HUES6 (cell line): ENCODE data around the gene ARPC2.
"Not testable (repeated sequence)": the region's sequence is repeated elsewhere in the genome, so short reads cannot be mapped to it uniquely, and the experiment has no call there.

Experiments used
- H3K27ac ChIP-seq: 2 replicates; pipeline ENCODE4 v1.7.0; 2013; ENCODE audit warnings: low read depth, mild to moderate bottlenecking, low read length, inconsistent platforms
- H3K27me3 ChIP-seq: 2 replicates; pipeline ENCODE4 v1.6.1; 2013; ENCODE audit warnings: low read length; ENCODE audit not compliant: control insufficient read depth, insufficient read depth
- H3K36me3 ChIP-seq: 2 replicates; pipeline ENCODE4 v1.6.1; 2013; ENCODE audit warnings: low read length; ENCODE audit not compliant: control insufficient read depth, insufficient read depth
- H3K4me1 ChIP-seq: 2 replicates; pipeline ENCODE4 v1.6.1; 2013; ENCODE audit warnings: low read length; ENCODE audit not compliant: control insufficient read depth, insufficient read depth
- H3K4me3 ChIP-seq: 2 replicates; pipeline ENCODE4 v1.5.1; 2013; ENCODE audit warnings: low read depth, low read length
- H3K9ac ChIP-seq: one replicate; pipeline ENCODE4 v1.6.1; 2013; ENCODE audit warnings: mild to moderate bottlenecking, low read length
- H3K9me3 ChIP-seq: 2 replicates; pipeline ENCODE4 v1.6.1; 2013; ENCODE audit warnings: low read depth, low read length; ENCODE audit not compliant: control insufficient read depth, insufficient read depth

Gene ARPC2

DNA sequence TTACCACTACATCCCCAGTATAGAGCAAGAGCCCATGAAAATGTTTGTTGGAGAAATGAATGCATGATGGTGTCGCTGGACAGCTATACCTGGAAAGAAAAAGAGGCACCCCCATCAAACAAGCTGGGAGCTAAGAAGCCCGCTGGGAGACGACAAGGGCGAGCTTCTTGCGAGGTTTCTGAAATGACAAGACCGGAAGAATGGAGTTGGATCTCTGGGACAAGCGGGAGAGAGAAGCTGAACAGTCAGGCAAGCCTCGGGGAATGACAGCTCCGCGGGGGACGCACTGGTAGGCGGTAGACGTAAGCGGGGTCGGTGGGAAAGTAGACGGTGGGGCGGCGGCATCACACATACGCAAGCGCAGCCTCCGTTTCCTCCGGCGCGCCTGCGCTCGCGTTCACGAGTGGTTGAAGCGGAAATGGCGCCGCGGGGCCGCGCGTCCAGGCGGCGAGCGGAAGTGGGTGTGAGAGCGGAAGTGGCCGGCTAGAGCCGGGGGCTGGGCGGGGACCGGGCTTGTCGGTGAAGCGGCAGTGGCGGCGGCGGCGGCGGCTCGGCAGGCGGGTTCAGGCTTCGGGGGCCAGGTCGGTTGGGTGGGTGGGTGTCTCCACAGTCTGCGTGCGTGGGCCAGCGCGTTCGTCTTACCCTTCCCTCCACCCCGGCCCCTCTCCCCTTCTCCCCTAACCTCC is at the start of gene ARPC2:
Gene ARPC2, plus strand, starts transcription at position 516 of the 686 bp plus-strand sequence. CDS start 282 bp downstream, outside the sequence.
- Histone ChIP-seq H3K27ac (peak within 1 kb of the TSS; percentile 94), H3K36me3 (peaks cover 9% of the 10 kb centered on the region), H3K4me1 (peaks cover 21% of the 10 kb centered on the region)

DNA sequence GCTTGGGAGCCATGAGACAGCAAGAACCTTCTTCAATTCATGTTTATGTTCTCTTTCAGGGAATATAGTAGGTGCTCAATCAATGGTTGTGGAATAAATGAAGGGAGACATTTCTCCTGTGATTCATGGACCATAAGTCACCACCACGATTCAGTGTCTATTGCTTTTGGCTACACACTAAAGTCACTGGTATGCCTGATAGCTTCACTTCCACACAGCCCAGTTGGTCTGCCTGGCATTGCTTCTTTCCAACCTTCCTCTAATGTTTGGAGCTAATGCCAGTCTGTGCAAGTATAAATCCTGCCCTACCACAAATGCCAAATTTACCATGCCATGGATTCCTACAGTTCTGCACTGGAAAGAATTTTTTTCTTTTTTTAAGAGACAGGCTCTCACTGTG is 49.0 kb upstream of the ARPC2 start:
- Histone ChIP-seq H3K9me3 (no peaks in the 10 kb centered on the region), H3K36me3 (no peaks in the 10 kb centered on the region), H3K9ac (no peak overlapping the region), H3K4me1 (peaks cover 8% of the 10 kb centered on the region; the same call in 1 of the 2 replicates), H3K27ac (no peak overlapping the region), H3K4me3 (no peak overlapping the region), H3K27me3 (peaks cover 4% of the 10 kb centered on the region; the same call in 1 of the 2 replicates)

More for the DNA sequence above, at the start of gene ARPC2:
- no peaks in the 10 kb centered on the region for H3K27me3 ChIP-seq
- H3K4me3 ChIP-seq = peak within 1 kb of the TSS; percentile 76
- H3K9me3 ChIP-seq = no peaks in the 10 kb centered on the region
- H3K9ac ChIP-seq = peak within 1 kb of the TSS; percentile 91

- H3K9ac ChIP-seq = no peak overlapping the region
- H3K9me3 ChIP-seq = no peaks in the 10 kb centered on the region
- H3K27ac ChIP-seq = no peak overlapping the region
- H3K27me3 ChIP-seq = no peaks in the 10 kb centered on the region; the same call in 1 of the 2 replicates
- H3K4me3 ChIP-seq = no peak overlapping the region
- H3K4me1 ChIP-seq = peaks cover 8% of the 10 kb centered on the region; the same call in 1 of the 2 replicates
- no peaks in the 10 kb centered on the region for H3K36me3 ChIP-seq
Measured at GRCh38 chr2:218168635-218169462, 48.1 kb upstream of the ARPC2 start.

- Histone ChIP-seq H3K4me3 (no peak overlapping the region), H3K27ac (no peak overlapping the region), H3K27me3 (no peaks in the 10 kb centered on the region; the same call in 1 of the 2 replicates), H3K9ac (no peak overlapping the region), H3K4me1 (peaks cover 8% of the 10 kb centered on the region; the same call in 1 of the 2 replicates), H3K9me3 (no peaks in the 10 kb centered on the region), H3K36me3 (no peaks in the 10 kb centered on the region)
Measured at GRCh38 chr2:218169757-218170546, 47.0 kb upstream of the ARPC2 start.

DNA sequence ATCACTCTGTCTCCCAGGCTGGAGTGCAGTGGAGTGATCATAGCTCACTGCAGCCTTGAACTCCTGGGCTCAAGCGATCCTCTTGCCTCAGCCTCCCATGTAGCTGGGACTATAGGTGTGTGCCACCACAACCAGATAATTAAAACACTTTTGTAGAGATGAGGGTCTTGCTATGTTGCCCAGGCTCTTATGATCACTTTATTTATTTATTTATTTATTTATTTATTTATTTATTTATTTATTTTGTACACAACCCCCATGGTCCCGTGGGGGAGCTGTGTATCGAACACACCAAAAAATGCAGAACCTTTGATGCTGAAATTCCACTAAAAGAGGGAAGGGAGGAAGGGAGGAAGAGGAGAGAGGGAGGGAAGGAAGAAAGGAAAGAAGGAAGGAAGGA is 45.2 kb upstream of the ARPC2 start:
- H3K9ac ChIP-seq, H3K4me1 ChIP-seq, H3K9me3 ChIP-seq, H3K27me3 ChIP-seq, H3K36me3 ChIP-seq, H3K4me3 ChIP-seq, H3K27ac ChIP-seq: not testable (repeated sequence)

GRCh38 chr2:218172845-218173244 is 44.1 kb upstream of the ARPC2 start:
- H3K4me3 ChIP-seq = no peak overlapping the region
- no peaks in the 10 kb centered on the region for H3K27me3 ChIP-seq
- no peak overlapping the region for H3K9ac ChIP-seq
- no peaks in the 10 kb centered on the region for H3K9me3 ChIP-seq
- H3K36me3 ChIP-seq = no peaks in the 10 kb centered on the region
- no peak overlapping the region for H3K27ac ChIP-seq
- peaks cover 5% of the 10 kb centered on the region; the same call in 1 of the 2 replicates for H3K4me1 ChIP-seq

DNA sequence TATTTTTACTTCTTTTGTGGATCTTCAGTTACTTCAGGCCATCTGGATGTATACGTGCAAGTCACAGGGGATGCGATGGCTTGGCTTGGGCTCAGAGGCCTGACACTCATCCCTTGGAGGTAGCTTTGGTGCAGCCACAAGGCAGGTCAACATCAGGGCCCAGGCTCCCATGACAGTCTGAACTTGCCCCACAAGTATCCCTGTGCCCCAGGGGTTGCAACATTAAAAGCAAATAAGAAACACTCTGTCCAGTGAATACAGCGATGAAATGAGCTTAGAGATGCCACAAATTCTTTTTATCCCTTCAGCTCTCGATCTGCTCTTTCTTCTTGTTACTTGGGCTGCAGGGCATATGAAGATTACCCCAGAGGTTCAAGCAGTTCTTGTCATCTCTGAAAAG is 37.2 kb upstream of the ARPC2 start:
- no peak overlapping the region for H3K4me3 ChIP-seq
- H3K9ac ChIP-seq = no peak overlapping the region
- H3K9me3 ChIP-seq = no peaks in the 10 kb centered on the region
- no peaks in the 10 kb centered on the region for H3K36me3 ChIP-seq
- no peak overlapping the region for H3K27ac ChIP-seq
- no peaks in the 10 kb centered on the region for H3K4me1 ChIP-seq
- no peaks in the 10 kb centered on the region; the same call in 1 of the 2 replicates for H3K27me3 ChIP-seq

- Histone ChIP-seq H3K27me3 (no peaks in the 10 kb centered on the region; the same call in 1 of the 2 replicates), H3K9me3 (no peaks in the 10 kb centered on the region), H3K36me3 (no peaks in the 10 kb centered on the region), H3K27ac (no peak overlapping the region), H3K4me1 (no peaks in the 10 kb centered on the region), H3K9ac (no peak overlapping the region), H3K4me3 (no peak overlapping the region)
Measured at GRCh38 chr2:218180467-218181114, 36.4 kb upstream of the ARPC2 start.

- Histone ChIP-seq H3K4me1 (no peaks in the 10 kb centered on the region), H3K36me3 (no peaks in the 10 kb centered on the region), H3K27me3 (no peaks in the 10 kb centered on the region; the same call in 1 of the 2 replicates), H3K9ac (no peak overlapping the region), H3K9me3 (no peaks in the 10 kb centered on the region), H3K27ac (no peak overlapping the region), H3K4me3 (no peak overlapping the region)
Measured at GRCh38 chr2:218184331-218184730, 32.7 kb upstream of the ARPC2 start.

DNA sequence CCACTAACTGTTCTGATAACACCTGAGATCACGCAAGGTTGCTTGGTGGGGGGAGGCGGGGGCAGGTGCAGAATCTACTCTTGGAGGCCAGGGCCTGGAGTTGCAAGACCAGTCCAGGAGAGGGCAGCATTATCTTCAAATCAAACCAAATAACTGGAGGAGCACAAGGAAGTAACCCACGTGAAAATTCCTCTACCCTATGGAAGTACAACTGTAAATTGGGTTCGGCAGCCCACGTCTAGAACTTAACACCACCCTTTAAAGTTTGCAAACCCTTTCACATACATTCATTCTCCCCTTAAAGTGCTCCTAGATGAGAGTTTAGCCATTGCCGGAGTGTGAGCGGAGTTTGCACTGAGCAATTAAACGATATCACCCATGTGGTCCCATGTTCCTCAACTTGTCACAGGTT is 30.6 kb upstream of the ARPC2 start:
- H3K4me3 ChIP-seq = no peak overlapping the region
- H3K9ac ChIP-seq = no peak overlapping the region
- H3K4me1 ChIP-seq = no peaks in the 10 kb centered on the region
- H3K9me3 ChIP-seq = no peaks in the 10 kb centered on the region
- no peaks in the 10 kb centered on the region; the same call in 1 of the 2 replicates for H3K27me3 ChIP-seq
- H3K27ac ChIP-seq = no peak overlapping the region
- H3K36me3 ChIP-seq = no peaks in the 10 kb centered on the region
